ENCODE results near the gene MAPK11.

MAPK11 gene

GRCh38 chr22:50224071-50224470 lies 46.1 kb downstream of the MAPK11 start:
- DNase-seq (ENCODE audit: low read depth in 3 of 3) = no peak

GRCh38 chr22:50222508-50222907 lies 47.7 kb downstream of the MAPK11 start:
- DNase-seq (ENCODE audit: low read depth in 3 of 3) = no peak

GRCh38 chr22:50221410-50222300 lies 48.5 kb downstream of the MAPK11 start:
- no peak for DNase-seq (ENCODE audit: low read depth in 3 of 3)

- no peak for DNase-seq (ENCODE audit: low read depth in 3 of 3)
These were observed 49.4 kb downstream of the MAPK11 start for GRCh38 chr22:50220603-50221409.

GRCh38 chr22:50219800-50220602 lies 50.2 kb downstream of the MAPK11 start:
- no peak for DNase-seq (ENCODE audit: low read depth in 3 of 3)

DNA sequence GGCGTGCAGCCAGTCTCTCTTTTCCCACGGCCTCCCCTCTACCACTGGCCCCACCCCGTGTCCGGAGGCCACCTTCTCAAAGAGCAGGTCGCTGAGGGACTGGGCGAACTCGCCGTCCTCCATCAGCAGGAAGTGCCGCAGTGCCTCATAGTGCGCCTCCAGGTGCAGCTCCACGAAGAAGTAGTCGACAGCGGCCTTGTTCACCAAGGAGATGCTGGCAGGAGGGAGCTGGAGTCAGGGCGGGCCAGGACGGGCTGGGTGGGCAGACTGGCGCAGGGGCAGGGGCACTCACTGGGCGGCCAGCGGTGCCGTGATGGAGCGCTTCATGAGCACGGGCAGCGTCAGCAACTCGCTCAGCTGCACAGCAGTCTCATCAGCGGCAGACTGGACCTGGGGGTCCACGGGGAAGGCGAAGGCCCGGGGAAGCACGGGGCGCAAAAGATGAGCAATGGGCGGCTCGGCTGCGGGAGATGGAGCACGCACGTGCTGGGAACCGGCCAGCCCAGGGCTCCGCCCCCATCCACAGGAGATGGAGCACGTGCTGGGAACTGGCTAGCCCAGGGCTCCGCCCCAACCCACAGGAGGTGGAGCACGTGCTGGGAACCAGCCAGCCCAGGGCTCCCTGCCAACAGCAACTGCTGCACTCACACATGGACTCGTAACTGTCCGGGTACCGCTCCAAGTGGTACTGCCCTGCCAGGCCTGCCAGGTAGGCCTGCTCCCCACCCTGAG lies 51.0 kb downstream of the MAPK11 start:
- DNase-seq (ENCODE audit: low read depth in 3 of 3) = no peak

DNA sequence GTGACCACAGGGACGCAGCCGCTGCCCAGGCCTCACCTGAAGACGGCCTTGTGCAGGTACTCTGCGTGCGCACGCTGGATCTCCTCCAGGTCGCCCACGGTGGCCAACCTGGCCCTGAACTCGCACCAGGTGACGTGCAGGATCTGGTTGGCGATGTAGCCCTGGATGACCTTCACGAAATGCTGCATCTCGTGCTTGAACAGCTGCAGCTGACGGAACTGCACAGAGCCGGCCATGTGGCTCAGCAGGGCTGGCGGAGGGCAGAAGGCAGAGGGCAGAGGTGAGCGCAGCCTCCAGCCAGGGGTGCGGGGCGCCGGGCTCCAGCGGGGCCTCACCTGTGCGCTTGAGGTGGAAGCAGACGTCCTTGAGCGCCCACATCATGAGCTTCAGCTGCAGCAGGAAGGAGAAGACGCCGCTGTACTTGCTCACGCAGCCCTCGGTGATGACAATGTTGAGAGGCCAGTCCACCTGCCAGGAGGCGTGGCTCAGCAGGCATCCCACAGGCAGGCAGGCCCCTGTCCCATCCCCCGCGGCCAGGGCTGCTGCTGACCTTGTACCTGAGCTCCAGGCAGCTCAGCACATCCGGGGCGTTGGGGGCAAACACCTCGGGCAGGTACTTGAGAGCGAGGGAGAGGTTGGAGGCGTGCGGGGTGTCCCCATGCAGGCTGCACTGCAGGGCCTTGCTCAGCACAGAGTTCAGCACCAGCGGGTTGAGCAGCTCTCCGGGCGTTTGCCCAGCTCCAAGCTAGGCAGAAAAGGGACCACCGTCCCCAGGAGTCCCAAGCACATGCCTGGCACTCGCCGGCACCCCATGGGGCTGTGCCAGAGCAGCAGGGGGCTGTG lies 51.8 kb downstream of the MAPK11 start:
- no peak for DNase-seq (ENCODE audit: low read depth in 3 of 3)

DNA sequence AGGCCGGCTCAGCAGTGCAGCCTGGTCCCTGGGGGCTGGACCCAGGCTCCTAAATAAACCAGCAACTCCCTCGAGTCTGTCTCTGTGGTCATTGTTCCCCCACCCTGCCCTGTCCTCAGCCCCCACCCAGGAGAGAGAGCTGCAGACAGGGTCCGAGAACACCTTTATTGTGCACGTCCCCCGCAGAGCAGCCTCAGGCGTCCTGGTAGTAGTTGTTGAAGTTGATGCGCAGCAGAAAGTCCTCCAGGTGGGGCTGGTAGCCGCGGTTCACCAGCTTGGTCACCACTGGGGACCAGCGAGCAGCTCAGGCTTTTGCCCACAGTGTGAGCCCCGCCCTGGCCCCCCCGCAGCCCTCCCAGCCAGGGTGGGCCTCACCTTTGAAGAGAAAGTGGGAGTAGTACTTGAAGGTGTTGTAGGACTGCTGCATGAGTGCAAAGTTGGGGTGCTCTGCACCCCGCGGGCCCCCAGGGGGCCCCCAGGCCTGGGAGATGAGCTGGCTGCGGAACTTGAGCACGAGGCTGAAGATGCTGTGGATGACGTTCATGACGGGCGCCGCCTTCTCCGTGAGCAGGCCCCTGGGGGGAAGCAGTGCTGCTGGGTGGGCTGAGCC lies 52.5 kb downstream of the MAPK11 start:
- no peak for DNase-seq (ENCODE audit: low read depth in 3 of 3)

DNA sequence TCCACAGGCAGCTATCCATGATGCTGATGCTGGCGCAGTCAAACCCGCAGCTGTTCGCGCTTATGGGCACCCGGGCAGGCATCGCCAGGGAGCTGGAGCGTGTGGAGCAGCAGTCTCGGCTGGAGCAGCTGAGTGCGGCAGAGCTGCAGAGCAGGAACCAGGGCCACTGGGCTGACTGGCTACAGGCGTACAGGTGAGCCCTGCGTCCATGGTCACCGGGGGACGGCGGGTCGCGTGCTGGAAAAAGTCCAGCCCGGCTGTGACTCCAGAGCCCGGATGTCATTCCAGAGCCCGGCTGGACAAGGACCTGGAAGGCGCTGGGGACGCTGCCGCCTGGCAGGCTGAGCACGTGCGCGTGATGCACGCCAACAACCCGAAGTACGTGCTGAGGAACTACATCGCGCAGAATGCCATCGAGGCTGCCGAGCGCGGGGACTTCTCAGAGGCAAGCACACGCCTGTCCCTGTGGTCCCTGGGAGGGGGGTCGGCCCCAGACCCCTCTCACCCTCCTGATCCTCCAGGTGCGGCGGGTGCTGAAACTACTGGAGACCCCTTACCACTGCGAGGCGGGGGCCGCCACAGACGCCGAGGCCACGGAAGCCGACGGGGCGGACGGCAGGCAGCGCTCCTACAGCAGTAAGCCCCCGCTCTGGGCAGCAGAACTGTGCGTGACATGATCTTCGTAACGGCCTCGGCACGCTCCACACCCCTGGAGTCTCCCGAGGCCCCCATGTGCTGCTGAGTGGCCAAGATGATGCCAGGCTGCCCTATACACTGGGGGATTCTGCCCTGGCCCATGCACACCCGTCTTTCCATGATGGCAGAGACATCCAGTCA lies 53.3 kb downstream of the MAPK11 start:
- no peak for DNase-seq (ENCODE audit: low read depth in 3 of 3)

- no peak for DNase-seq (ENCODE audit: low read depth in 3 of 3)
These were observed 54.0 kb downstream of the MAPK11 start for GRCh38 chr22:50216055-50216683.

DNA sequence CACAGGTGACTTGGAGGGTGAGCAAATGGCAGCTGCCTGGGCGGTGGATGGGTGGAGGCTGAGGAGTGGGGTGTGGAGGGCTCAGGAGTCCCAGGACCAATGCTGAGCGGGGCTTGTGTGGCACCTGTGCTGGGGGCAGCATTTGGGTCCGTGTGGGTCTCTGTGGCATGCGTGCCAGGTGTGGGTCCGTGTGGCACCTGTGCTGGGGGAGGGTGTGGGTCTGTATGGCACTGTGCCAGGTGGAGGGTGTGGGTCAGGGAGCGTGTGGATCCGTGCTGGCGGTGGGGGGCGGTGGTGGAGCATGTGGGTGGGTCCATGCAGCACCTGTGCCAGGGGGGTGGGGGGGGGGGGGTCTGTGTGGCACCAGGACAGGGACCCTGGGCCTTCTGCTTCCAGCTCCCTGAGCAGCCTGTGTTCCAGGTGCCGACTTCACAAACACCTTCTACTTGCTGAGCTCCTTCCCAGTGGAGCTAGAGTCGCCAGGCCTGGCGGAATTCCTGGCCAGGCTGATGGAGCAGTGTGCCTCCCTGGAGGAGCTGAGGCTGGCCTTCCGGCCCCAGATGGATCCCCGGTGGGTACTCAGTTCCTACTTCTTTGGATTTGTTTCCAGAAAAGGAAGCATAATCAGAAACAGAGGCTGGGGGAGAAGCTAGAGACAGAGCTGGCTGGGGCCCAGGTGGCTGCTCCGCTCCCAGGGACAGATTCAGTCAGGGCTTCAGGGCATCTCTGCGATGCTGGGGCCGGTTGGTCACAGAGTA lies 54.7 kb downstream of the MAPK11 start:
- no peak for DNase-seq (ENCODE audit: low read depth in 3 of 3)

Data from stimulated activated CD4-positive, alpha-beta T cell treated with anti-CD3 and anti-CD28 coated beads, TNF-alpha, amount 100 ng/mL, for 4 hours (primary cell).